DMS53 treated with DMSO at 0.1 percent for 48 hours (cell line): Measurements from ENCODE around the gene COL6A5.
A peak's percentile ranks its signal among the peaks of the same experiment; 100 is the strongest.
"Not testable (repeated sequence)": the region's sequence is repeated elsewhere in the genome, so short reads cannot be mapped to it uniquely, and the experiment has no call there.

Source experiments
- DNase-seq: peaks from one replicate; lab custom pipeline; 2025; ENCODE audit not compliant: unreplicated experiment; lab: John Stamatoyannopoulos, UW

COL6A5 gene

GRCh38 chr3:130386604-130387263 lies 41.3 kb downstream of the COL6A5 start:
- DNase-seq: peak; percentile 37

- DNase-seq: no peak
Measured at GRCh38 chr3:130389743-130390478, 44.4 kb downstream of the COL6A5 start.

- no peak for DNase-seq
Measured at GRCh38 chr3:130392266-130392665, 46.8 kb downstream of the COL6A5 start.

- no peak for DNase-seq
Measured at GRCh38 chr3:130393594-130393993, 48.1 kb downstream of the COL6A5 start.

GRCh38 chr3:130395331-130395730 lies 49.9 kb downstream of the COL6A5 start:
- DNase-seq: no peak

- DNase-seq: peak; percentile 80
Measured at GRCh38 chr3:130395916-130396315, 50.4 kb downstream of the COL6A5 start.

- DNase-seq: no peak
Measured at GRCh38 chr3:130404401-130404800, 58.9 kb downstream of the COL6A5 start.

- no peak for DNase-seq
Measured at GRCh38 chr3:130405956-130406355, 60.5 kb downstream of the COL6A5 start.

- DNase-seq: not testable (repeated sequence)
Measured at GRCh38 chr3:130408253-130408652, 62.8 kb downstream of the COL6A5 start.

GRCh38 chr3:130411320-130411719 lies 65.8 kb downstream of the COL6A5 start:
- DNase-seq: no peak

GRCh38 chr3:130412991-130413560 lies 67.6 kb downstream of the COL6A5 start:
- DNase-seq: no peak

- no peak for DNase-seq
Measured at GRCh38 chr3:130414457-130414856, 69.0 kb downstream of the COL6A5 start.

GRCh38 chr3:130420466-130420865 lies 75.0 kb downstream of the COL6A5 start:
- DNase-seq: peak; percentile 6

- DNase-seq: no peak
Measured at GRCh38 chr3:130423064-130423463, 77.6 kb downstream of the COL6A5 start.

- DNase-seq: no peak
Measured at GRCh38 chr3:130424837-130425236, 79.4 kb downstream of the COL6A5 start.

GRCh38 chr3:130425484-130425883 lies 80.0 kb downstream of the COL6A5 start:
- no peak for DNase-seq

- no peak for DNase-seq
Measured at GRCh38 chr3:130426206-130426605, 80.7 kb downstream of the COL6A5 start.

- DNase-seq: no peak
Measured at GRCh38 chr3:130428871-130429712, 83.6 kb downstream of the COL6A5 start.

GRCh38 chr3:130429713-130430023 lies 84.2 kb downstream of the COL6A5 start:
- no peak for DNase-seq

- no peak for DNase-seq
Measured at GRCh38 chr3:130430266-130430665, 84.8 kb downstream of the COL6A5 start.

- DNase-seq: not testable (repeated sequence)
Measured at GRCh38 chr3:130432086-130432485, 86.6 kb downstream of the COL6A5 start.

GRCh38 chr3:130433306-130433705 lies 87.8 kb downstream of the COL6A5 start:
- DNase-seq: no peak
